Activated CD8-positive, alpha-beta memory T cell treated with anti-CD3 and anti-CD28 coated beads, Interleukin-2, amount 50 U/mL, for 48 hours (primary cell): Measurements from ENCODE around the gene STAT3.
A peak's percentile ranks its signal among the peaks of the same experiment; 100 is the strongest.

Experiments used
- DNase-seq: peaks from one replicate; pipeline ENCODE4 v3.0.0-alpha.2; 2020

The STAT3 gene

GRCh38 chr17:42289611-42290181 lies 98.5 kb downstream of the STAT3 start:
- DNase-seq = peak; percentile 78

GRCh38 chr17:42288803-42289610 lies 99.2 kb downstream of the STAT3 start:
- DNase-seq = peak; percentile 81

GRCh38 chr17:42287977-42288802 lies 100.1 kb downstream of the STAT3 start, which contains the start of gene STAT5A:
Gene STAT5A, plus strand, starts transcription at chr17:42288498. Its CDS starts 914 bp downstream, at chr17:42289412.
- DNase-seq = peak; percentile 86

DNA sequence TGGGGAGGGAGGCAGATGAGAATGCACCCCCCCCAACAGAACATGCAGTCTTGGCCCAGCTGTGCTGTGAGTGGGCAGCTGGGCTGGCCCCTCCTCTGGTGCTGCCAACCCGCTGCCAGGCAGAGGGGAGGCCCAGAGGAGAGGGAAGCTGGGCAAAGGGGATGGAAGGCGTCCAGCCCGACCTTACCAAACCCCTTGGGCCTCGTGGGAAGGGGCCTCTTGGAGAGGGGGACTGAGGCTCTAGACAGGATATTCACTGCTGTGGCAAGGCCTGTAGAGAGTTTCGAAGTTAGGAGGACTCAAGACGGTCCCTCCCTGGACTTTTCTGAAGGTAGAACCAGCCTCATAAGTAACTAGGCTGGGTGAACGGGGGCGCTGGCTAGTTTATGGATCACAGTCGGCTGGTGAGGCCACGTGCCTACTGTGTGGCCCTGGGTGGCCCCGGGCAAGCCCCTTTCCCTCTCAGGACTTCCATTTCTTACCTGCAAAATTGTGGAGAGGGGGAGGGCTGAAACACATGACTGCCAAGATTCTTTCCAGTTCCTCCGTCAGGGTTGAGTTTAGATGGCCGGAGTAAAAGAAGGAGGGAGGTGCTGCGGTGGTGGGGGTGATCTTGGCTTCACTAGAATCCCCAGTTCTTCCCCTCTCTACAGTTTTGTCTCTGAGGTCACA lies 100.8 kb downstream of the STAT3 start:
- peak; percentile 76 for DNase-seq

DNA sequence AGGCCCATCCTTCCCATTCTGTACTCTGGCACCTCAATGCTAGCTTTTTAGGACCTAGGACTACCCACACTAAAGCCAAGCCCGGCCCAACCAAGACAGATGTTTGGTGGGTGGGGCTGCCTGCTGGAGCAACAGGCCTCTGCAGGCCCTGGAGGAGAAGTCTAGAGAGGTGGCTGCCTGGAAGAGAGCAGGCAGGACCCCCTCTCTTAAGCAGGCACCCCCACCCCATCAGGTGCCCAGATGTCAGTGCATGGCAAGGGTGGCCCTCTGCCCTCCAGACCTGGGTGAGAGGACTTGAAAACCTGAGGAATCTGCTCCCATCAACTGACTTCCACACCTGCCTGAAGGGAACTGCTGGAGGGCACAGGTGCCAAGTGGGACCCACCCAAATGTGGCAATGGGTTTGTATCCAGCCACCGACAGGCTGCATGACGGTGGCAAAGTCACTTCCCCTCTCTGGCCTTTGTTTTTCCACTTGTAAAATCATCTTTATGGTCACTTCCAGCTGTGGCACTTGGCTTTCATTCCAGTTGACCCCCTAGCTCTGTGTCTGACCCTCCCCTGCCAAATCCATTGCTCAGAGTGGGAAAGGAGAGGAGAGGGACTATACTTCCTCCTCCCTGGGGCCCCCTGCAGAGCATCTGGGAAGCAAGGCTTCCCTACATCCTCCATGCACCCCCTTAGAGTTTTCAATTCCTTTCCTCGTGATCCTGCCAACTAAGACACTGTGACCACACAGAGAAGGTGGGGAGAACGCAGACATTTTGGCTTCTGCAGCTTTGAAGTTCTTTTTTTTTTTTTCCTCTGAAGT lies 101.6 kb downstream of the STAT3 start:
- peak; percentile 58 for DNase-seq

DNA sequence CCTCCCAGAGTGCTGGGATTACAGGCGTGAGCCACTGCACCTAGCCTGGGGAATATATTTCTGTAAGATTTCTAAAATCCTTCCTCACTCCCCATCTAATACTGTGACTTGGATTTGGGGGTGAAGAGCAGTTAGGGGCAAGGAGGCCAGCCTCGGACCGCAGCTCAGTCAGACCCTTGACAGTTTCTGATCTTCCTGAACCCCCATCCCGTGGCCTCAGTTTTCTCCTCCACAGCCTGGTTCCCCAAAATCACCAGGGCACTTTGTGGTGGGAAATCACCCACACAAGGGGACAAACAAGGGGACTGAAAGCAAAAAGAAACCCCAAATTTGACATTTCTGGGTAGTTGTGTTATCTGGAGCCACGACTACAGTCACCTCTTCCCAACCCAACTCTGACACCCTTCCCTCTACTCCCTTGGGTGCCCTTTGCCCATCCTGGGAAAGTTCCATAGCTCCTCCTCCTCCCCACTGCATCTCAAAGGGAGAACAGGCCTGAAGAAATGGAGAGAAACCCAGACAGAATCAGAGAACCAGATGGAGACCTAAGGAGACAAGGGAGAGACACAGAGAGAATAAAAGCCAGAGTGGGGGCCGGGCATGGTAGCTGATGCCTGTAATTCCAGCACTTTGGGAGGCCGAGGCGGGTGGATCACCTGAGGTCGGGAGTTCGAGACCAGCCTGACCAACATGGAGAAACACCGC lies 102.7 kb downstream of the STAT3 start:
- DNase-seq = peak; percentile 35

GRCh38 chr17:42284566-42284965 lies 103.7 kb downstream of the STAT3 start:
- peak; percentile 45 for DNase-seq

DNA sequence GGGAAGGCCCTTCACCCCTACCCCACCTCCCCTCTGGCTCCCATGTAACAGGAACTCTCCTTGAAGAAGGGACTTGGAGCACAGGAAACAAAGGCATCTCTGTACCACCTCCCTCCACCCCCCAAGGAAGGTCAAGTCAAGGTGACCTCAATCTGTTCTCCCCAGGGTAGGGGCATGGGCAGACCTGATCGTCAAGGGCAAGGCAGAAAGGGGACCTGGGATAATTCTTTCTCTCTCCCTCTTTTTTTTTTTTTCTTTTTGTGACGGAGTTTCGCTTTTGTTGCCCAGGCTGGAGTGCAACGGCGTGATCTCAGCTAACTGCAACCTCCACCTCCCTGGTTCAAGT lies 104.2 kb downstream of the STAT3 start:
- DNase-seq = peak; percentile 46

DNA sequence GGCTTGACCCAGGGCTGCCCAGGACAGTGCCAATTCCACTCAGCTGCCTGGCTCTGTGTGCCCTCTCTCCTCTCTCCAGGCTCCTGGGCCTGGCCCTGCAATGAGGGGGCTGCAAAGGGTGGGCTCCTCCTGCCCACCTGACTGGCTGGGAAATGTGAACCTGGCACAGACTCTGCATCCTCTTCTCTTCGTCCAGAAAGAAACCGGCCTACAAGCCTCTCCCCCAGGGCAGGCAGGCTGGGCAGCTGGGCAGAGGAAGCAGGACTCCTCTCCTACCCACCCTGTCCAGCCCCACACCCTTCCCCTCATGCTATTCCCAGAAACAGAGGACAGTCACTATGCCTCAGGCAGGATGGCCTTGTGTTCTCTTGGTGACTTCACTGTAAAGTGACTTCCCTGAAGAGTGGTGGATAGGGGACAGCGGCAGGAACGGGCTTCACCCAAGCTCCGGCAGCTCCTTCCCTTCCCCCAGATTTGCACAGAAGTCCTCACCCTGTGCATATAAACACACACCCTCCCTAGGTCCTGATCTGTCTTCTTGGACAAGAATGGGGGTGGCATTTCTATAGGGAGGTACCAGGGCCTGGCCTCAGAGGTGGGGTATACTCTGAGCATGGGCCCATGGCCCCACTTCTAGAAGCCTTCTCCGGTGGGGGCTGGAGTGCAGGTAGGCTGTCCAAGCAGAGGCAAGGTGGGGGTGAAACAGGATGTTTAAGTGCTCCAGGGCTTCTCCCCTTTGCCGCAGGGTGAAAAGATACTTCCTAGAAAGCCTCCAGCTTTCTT lies 104.8 kb downstream of the STAT3 start:
- DNase-seq = peak; percentile 50

DNA sequence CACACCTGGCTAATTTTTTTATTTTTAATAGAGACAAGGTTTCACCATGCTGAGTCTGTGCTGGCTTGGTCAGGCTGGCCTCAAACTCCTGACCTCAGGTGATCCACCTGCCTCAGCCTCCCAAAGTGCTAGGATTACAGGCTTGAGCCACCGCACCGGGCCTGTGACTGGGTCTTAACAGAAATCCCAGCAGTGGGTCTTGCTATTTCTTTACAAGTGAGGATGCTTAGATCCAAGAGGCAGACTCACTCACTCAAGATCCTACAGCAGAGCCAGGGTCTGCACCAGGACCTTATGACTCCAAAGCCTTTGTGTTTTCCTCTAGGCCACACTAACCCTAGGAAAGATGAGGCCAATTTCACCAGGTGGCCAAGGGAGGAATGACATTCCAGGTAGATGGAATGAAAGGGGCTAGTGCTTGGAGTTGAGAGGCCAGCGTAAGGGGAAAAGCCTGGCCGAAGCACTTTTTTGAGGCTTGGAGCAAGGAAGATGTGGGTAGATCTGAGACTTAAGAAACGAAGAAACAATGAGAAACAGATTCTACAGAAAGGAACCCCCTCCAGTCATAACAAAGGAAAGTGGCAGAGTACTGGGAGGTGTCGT lies 105.7 kb downstream of the STAT3 start:
- no peak for DNase-seq

GRCh38 chr17:42281571-42282096 lies 106.6 kb downstream of the STAT3 start:
- DNase-seq = peak; percentile 48

- DNase-seq = peak; percentile 36
Observed at GRCh38 chr17:42279776-42280630, 108.2 kb downstream of the STAT3 start.

DNA sequence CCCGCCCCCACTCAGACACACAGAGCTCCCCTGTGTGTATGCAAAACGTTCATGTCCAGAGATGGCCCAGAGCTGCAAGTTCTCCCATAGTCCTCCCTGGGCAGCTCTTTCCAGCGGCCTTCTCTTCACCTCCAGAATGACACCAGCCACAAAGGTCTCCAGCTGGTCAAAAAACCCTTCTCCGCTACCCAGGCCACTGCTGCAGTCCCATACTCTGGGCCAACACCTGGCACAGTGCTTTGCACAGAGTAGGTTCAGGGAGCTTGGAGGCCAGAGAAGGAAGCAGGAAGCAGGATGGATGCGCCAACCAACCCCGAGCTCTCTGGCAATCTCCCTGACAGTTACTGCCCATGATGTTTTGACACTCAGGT lies 110.9 kb downstream of the STAT3 start:
- DNase-seq = no peak

DNA sequence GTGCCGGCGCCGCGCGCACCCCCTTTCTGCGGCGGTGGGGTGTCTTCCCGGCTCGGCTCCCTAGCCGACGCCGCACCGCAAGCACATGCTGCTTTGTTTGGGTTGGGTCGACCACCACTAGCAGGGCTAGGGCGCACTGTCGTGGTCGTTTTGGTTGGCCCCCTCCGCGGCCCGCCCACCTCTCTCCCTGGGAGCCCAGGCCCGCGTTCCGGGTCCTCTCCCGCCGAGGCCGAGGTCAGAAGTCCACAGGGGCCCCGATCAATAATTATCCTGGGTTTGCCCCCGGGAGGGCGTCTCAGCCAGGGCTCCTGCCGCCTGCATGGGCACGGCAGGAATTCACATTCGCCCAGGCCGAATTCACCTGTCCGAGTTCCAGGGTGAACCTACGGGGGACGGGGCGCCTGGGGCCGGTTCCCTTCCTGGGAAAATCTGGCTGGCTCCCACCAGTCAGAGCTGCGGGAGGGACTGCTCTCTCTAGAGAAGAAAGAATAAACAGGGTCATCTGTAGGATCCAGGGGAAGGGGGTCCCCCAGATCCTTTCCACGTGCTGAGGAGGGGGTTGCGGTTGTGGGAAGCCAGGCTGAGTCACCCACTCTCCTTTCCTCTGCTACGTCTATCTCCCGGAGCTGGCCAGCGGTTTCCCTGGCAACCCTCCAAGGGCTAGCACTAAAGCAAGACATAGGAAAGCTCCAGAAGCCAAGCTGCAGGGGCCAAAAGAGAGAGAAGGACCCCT lies 111.5 kb downstream of the STAT3 start:
- peak; percentile 64 for DNase-seq

- peak; percentile 85 for DNase-seq
Observed at GRCh38 chr17:42276359-42276608, 112.0 kb downstream of the STAT3 start, which contains the start of gene STAT5B. Gene STAT5B, minus strand, starts transcription at chr17:42276391. Its CDS starts 44,264 bp downstream, at chr17:42232127.

DNA sequence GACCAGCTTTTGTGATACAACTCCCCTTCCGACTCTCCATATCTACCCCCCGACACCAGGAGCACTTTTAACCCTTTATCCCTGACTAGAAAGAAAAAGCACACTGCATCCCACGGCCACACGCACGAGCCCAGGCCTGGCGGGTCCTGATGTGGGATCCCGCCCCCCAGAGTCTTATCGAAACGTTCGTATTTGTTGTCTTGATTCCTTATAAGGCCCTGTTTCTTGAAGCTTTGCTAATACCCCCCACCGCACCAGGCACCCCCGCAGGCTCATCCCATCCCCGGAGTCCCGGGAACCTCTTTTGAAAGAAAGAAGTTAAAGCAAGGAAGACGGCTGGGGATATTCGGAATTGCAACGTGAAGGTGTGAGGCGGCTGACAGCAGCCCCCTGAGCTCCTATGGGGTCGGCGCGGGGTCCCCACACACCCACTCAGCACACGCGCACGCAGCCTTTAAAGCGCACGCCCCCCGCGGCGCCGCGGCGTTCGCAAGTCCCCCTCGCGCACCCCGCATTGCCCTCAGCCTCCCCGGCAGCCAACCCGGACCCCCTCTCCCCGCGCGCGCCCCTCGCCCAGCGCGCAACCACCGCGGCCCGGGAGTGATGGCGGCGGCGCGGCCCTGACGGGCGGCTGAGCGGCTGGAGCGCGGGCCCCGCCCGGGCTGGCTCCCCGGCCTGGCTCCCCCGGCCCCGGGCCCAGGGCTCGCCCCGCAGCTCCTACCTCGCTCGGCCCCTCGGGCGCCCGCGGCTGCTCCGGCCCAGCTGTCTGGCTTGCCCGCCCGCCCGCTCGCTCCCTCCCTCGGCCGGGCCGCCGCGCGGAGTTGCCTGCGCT lies 112.5 kb downstream of the STAT3 start:
- DNase-seq = peak; percentile 76

GRCh38 chr17:42274812-42275526 lies 113.3 kb downstream of the STAT3 start:
- no peak for DNase-seq
